Stomach (tissue), 4 donors: ENCODE results near the gene CFAP210.

Experiments used
- CTCF ChIP-seq, 7 experiments: fragments of 450-650 bp in 4 of 7; fragments of 200-600 bp in 3 of 7; sonication (generic) in 3 of 7; IDR thresholded peaks; one replicate each; pipeline ENCODE4 v1.5.1; 2016 to 2019; ENCODE audit warnings: antibody characterized with exemption in 7 of 7, control low read depth in 2 of 7, mild to moderate bottlenecking in 1 of 7
- EP300 ChIP-seq: sonication (generic); formaldehyde crosslinking; IDR thresholded peaks from one replicate; pipeline ENCODE4 v1.6.1; 2017; ENCODE audit warnings: antibody characterized with exemption
- POLR2AphosphoS5 ChIP-seq, 3 donors: sonication (generic); formaldehyde crosslinking; IDR thresholded peaks; one replicate each; pipeline ENCODE4 v1.6.1; 2016; ENCODE audit warnings: antibody characterized with exemption in 3 of 3

- TF ChIP-seq CTCF (IDR thresholded peaks at IDR 0.05), result no peak
- TF ChIP-seq EP300, result no peak
- TF ChIP-seq POLR2AphosphoS5 (IDR thresholded peaks at IDR 0.05), result no peak
Measured at GRCh38 chr2:169738566-169739229, 44.5 kb upstream of the CFAP210 start.
